LNCaP clone FGC (cell line): ENCODE results near the gene ASTN2.

Experiments
- DNase-seq: peaks from one replicate; pipeline ENCODE4 v3.0.0-alpha.2; 2011; ENCODE audit warnings: low read depth
- H3K4me3 ChIP-seq: 2 replicates; pipeline ENCODE4 v1.5.1; 2011; ENCODE audit warnings: mild to moderate bottlenecking, low read depth, low read length, control low read depth
- CTCF ChIP-seq: IDR thresholded peaks from 2 replicates; pipeline ENCODE4 v1.5.1; 2012; ENCODE audit warnings: mild to moderate bottlenecking; ENCODE audit not compliant: control insufficient read depth, insufficient read depth; ENCODE audit errors: extremely low read depth

ASTN2 gene

GRCh38 chr9:116520218-116520617 is 894.6 kb downstream of the ASTN2 start:
- no peak overlapping the region for H3K4me3 ChIP-seq
- no peak for DNase-seq
- no peak for TF ChIP-seq CTCF

GRCh38 chr9:116516456-116516855 is 898.4 kb downstream of the ASTN2 start:
- TF ChIP-seq CTCF, result no peak
- DNase-seq, result no peak
- H3K4me3 ChIP-seq, result no peak overlapping the region

- no peak for DNase-seq
- no peak for TF ChIP-seq CTCF
- H3K4me3 ChIP-seq, result no peak overlapping the region
Observed at GRCh38 chr9:116515541-116515940, 899.3 kb downstream of the ASTN2 start.

GRCh38 chr9:116506685-116507084 is 908.2 kb downstream of the ASTN2 start:
- DNase-seq, result no peak
- TF ChIP-seq CTCF, result no peak
- H3K4me3 ChIP-seq, result no peak overlapping the region

GRCh38 chr9:116504893-116505480 is 909.9 kb downstream of the ASTN2 start:
- no peak for DNase-seq

GRCh38 chr9:116504081-116504480 is 910.8 kb downstream of the ASTN2 start:
- no peak for DNase-seq
- no peak overlapping the region for H3K4me3 ChIP-seq
- no peak for TF ChIP-seq CTCF

More at GRCh38 chr9:116504893-116505480, 909.9 kb downstream of the ASTN2 start:
- H3K4me3 ChIP-seq, result no peak overlapping the region
- no peak for TF ChIP-seq CTCF

- no peak for DNase-seq
- TF ChIP-seq CTCF, result no peak
- H3K4me3 ChIP-seq, result no peak overlapping the region
Observed at GRCh38 chr9:116502746-116503145, 912.1 kb downstream of the ASTN2 start.
